Choroid plexus epithelial cell (primary cell): ENCODE data around the gene RELN.

Experiments used
- DNase-seq: peaks from one replicate; pipeline ENCODE4 v3.0.0-alpha.2; 2010; ENCODE audit warnings: low read depth
- H3K4me3 ChIP-seq: 2 replicates; pipeline ENCODE4 v1.5.1; 2011; ENCODE audit warnings: low read depth, mild to moderate bottlenecking, control low read depth, low read length, moderate library complexity
- TF ChIP-seq, protein P1 (sequence below): conservative IDR thresholded peaks from 2 replicates; pipeline ENCODE4 v1.5.1; 2011; ENCODE audit warnings: low read depth, mild to moderate bottlenecking, control low read depth, inconsistent platforms, low read length, moderate library complexity

RELN gene

DNA sequence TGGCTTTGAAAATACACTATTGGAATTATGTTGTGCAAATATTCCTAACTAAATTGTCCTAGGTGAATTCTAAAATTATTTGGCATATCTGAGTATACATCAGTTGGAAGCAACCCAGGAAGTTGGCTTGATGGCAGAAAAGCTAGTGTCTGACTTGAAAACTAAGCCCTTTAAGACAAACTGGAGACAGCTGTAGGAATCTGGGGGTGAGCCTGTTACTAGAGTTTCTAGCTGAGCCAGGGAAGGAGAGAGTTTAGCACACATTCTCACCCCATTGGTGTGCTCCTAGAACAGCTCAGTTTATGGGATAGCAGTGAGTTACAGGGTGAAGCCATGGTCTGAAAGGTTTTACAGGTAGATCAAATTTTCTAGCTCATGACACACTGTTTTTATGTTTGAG, 333.2 kb downstream of the RELN start:
- no peak for DNase-seq
- TF ChIP-seq, protein P1, sequence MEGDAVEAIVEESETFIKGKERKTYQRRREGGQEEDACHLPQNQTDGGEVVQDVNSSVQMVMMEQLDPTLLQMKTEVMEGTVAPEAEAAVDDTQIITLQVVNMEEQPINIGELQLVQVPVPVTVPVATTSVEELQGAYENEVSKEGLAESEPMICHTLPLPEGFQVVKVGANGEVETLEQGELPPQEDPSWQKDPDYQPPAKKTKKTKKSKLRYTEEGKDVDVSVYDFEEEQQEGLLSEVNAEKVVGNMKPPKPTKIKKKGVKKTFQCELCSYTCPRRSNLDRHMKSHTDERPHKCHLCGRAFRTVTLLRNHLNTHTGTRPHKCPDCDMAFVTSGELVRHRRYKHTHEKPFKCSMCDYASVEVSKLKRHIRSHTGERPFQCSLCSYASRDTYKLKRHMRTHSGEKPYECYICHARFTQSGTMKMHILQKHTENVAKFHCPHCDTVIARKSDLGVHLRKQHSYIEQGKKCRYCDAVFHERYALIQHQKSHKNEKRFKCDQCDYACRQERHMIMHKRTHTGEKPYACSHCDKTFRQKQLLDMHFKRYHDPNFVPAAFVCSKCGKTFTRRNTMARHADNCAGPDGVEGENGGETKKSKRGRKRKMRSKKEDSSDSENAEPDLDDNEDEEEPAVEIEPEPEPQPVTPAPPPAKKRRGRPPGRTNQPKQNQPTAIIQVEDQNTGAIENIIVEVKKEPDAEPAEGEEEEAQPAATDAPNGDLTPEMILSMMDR = no peak
- H3K4me3 ChIP-seq = no peak overlapping the region

GRCh38 chr7:103651593-103652377, 337.7 kb downstream of the RELN start:
- no peak for DNase-seq
- no peak overlapping the region for H3K4me3 ChIP-seq
- TF ChIP-seq, protein P1 = no peak

GRCh38 chr7:103649052-103649451, 340.4 kb downstream of the RELN start:
- H3K4me3 ChIP-seq = no peak overlapping the region
- DNase-seq = no peak
- TF ChIP-seq, protein P1 = no peak

DNA sequence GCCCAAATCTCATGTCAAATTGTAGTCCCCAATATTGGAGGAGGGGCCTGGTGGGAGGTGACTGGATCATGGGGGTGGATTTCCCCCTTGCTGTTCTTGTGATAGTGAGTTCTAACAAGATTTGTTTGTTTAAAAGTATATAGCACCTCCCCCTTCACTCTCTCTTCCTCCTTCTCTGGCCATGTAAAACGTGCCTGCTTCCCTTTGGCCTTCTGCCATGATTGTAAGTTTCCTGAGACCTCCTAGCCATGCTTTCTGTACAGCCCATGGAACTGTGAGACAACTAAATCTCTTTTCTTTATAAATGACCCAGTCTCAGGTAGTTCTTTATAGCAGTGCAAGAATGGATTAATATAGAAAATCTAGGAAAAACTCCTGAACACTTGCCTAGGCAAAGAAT, 341.3 kb downstream of the RELN start:
- no peak overlapping the region for H3K4me3 ChIP-seq
- TF ChIP-seq, protein P1 = no peak
- no peak for DNase-seq

DNA sequence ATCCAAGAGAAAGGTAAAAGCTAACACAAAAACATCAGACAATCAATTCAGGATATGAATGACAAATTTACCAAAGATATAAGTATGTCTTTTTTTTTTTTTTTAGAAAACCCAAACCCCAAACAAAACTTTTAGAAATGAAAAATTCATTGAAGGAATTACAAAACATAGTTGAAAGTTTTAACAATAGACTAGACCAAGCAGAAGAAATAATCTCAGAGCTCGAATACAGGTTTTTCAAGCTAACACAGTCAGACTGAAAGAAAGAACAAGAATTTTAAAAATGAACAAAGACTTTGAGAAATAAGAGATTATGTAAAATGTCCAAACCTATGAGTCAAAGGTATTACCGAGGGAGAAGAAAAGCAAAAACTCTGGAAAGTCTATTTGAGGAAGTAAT, 345.1 kb downstream of the RELN start:
- no peak for DNase-seq
- no peak overlapping the region for H3K4me3 ChIP-seq
- TF ChIP-seq, protein P1 = no peak

- DNase-seq = peak; percentile 71
- TF ChIP-seq, protein P1 = no peak
- no peak overlapping the region for H3K4me3 ChIP-seq
These were observed 349.3 kb downstream of the RELN start for GRCh38 chr7:103640031-103640779.
